ENCODE data around the gene STK25. TPM values are rescaled to one million over a fixed set of nuclear protein-coding genes. Genes with fewer than 3 reads are reported as not detected.

Gene STK25
- total RNA-seq, 1 experiment from 2014 or later, result 171 TPM

- intact Hi-C loops (cut with micrococcal nuclease; ENCODE audit: unreplicated experiment), result no loop called here
- TF ChIP-seq EZH2 (IDR thresholded peaks at IDR 0.05; ENCODE audit: borderline replicate concordance, low read depth, low read length, poor library complexity, severe bottlenecking) (no peak), CTCF (conservative IDR thresholded peaks at IDR 0.05; ENCODE audit: low read depth, low read length) (no peak)
- Histone ChIP-seq H3K4me3 (ENCODE audit: low read depth, low read length, poor library complexity, severe bottlenecking) (no peak overlapping the region), H3K27ac (ENCODE audit: low read depth, low read length, poor library complexity, severe bottlenecking) (no peak overlapping the region), H3K9me3 (ENCODE audit: low read depth, low read length, poor library complexity, severe bottlenecking) (no peaks in the 10 kb centered on the region), H3K4me1 (ENCODE audit: insufficient read depth, low read length, poor library complexity, severe bottlenecking) (peaks cover 21% of the 10 kb centered on the region), H3K36me3 (ENCODE audit: insufficient read depth, low read length, poor library complexity, severe bottlenecking) (peaks cover 42% of the 10 kb centered on the region), H3K27me3 (replicated peaks; ENCODE audit: insufficient read depth, low read depth, low read length, poor library complexity) (no peaks in the 10 kb centered on the region)
- DNase-seq (ENCODE audit: low spot score), result no peak
- ChIA-PET CTCF (no interaction called here), POLR2A (ENCODE audit: low non-redundant PET) (no interaction called here)
- BruUV-seq (replicated peaks), result no TSS peak
These were observed 6.8 kb downstream of the STK25 start for GRCh38 chr2:241501551-241501950.

GRCh38 chr2:241501099-241501541 lies 7.3 kb downstream of the STK25 start:
- H3K27ac ChIP-seq (ENCODE audit: low read depth, low read length, poor library complexity, severe bottlenecking), result no peak overlapping the region
- H3K4me3 ChIP-seq (ENCODE audit: low read depth, low read length, poor library complexity, severe bottlenecking), result no peak overlapping the region
- peaks cover 46% of the 10 kb centered on the region for H3K36me3 ChIP-seq (ENCODE audit: insufficient read depth, low read length, poor library complexity, severe bottlenecking)
- BruUV-seq (replicated peaks), result no TSS peak
- no peak for DNase-seq (ENCODE audit: low spot score)
- H3K4me1 ChIP-seq (ENCODE audit: insufficient read depth, low read length, poor library complexity, severe bottlenecking), result peaks cover 19% of the 10 kb centered on the region
- POLR2A ChIA-PET (ENCODE audit: low non-redundant PET), result no interaction called here
- TF ChIP-seq CTCF (conservative IDR thresholded peaks at IDR 0.05; ENCODE audit: low read depth, low read length) (no peak), EZH2 (IDR thresholded peaks at IDR 0.05; ENCODE audit: borderline replicate concordance, low read depth, low read length, poor library complexity, severe bottlenecking) (no peak)
- no peaks in the 10 kb centered on the region for H3K9me3 ChIP-seq (ENCODE audit: low read depth, low read length, poor library complexity, severe bottlenecking)
- no peaks in the 10 kb centered on the region for H3K27me3 ChIP-seq (replicated peaks; ENCODE audit: insufficient read depth, low read depth, low read length, poor library complexity)
- intact Hi-C loops (cut with micrococcal nuclease; ENCODE audit: unreplicated experiment), result no loop called here
- CTCF ChIA-PET, result no interaction called here

GRCh38 chr2:241500431-241500975 lies 7.9 kb downstream of the STK25 start:
- no peaks in the 10 kb centered on the region for H3K27me3 ChIP-seq (replicated peaks; ENCODE audit: insufficient read depth, low read depth, low read length, poor library complexity)
- CTCF ChIA-PET, result no interaction called here
- DNase-seq (ENCODE audit: low spot score), result no peak
- H3K36me3 ChIP-seq (ENCODE audit: insufficient read depth, low read length, poor library complexity, severe bottlenecking), result peaks cover 50% of the 10 kb centered on the region
- H3K4me1 ChIP-seq (ENCODE audit: insufficient read depth, low read length, poor library complexity, severe bottlenecking), result peaks cover 19% of the 10 kb centered on the region
- intact Hi-C loops (cut with micrococcal nuclease; ENCODE audit: unreplicated experiment), result no loop called here
- peak overlapping the region; percentile 55 for H3K27ac ChIP-seq (ENCODE audit: low read depth, low read length, poor library complexity, severe bottlenecking)
- POLR2A ChIA-PET (ENCODE audit: low non-redundant PET), result no interaction called here
- TF ChIP-seq CTCF (conservative IDR thresholded peaks at IDR 0.05; ENCODE audit: low read depth, low read length), result no peak
- no TSS peak for BruUV-seq (replicated peaks)
- no peaks in the 10 kb centered on the region for H3K9me3 ChIP-seq (ENCODE audit: low read depth, low read length, poor library complexity, severe bottlenecking)
- H3K4me3 ChIP-seq (ENCODE audit: low read depth, low read length, poor library complexity, severe bottlenecking), result no peak overlapping the region

All from A673 (cell line).